Kidney epithelial cell (primary cell): ENCODE data around the gene NR1D2. TPM values are rescaled to one million over a fixed set of nuclear protein-coding genes. Genes with fewer than 3 reads are reported as not detected.

Source experiments
- DNase-seq: peaks from one replicate; pipeline ENCODE4 v3.0.0-alpha.2; 2010; ENCODE audit warnings: low read depth
- H3K27me3 ChIP-seq: 2 replicates; pipeline ENCODE4 v1.6.0; 2011; ENCODE audit warnings: low read length; ENCODE audit not compliant: control insufficient read depth, insufficient read depth
- H3K36me3 ChIP-seq: 2 replicates; pipeline ENCODE4 v1.5.1; 2011; ENCODE audit warnings: low read length; ENCODE audit not compliant: control insufficient read depth, insufficient read depth
- H3K4me3 ChIP-seq: 2 replicates; pipeline ENCODE4 v1.5.1; 2011; ENCODE audit warnings: low read depth, mild to moderate bottlenecking, control low read depth, low read length
- total RNA-seq: library from RNA; depleted of rRNA; stranded (reverse); fragments of >200 nt; gene quantifications from 2 replicates; pipeline ENCODE4 v1.2.3, GENCODE V29; 2015
- TF ChIP-seq, protein P1 (sequence below): IDR thresholded peaks from 2 replicates; pipeline ENCODE4 v1.5.1; 2011; ENCODE audit warnings: mild to moderate bottlenecking, moderate library complexity, low read length, control low read depth, inconsistent platforms; ENCODE audit not compliant: insufficient read depth, poor library complexity, severe bottlenecking

The NR1D2 gene
- total RNA-seq, 1 donor from 2014 or later, result 13.6 TPM

DNA sequence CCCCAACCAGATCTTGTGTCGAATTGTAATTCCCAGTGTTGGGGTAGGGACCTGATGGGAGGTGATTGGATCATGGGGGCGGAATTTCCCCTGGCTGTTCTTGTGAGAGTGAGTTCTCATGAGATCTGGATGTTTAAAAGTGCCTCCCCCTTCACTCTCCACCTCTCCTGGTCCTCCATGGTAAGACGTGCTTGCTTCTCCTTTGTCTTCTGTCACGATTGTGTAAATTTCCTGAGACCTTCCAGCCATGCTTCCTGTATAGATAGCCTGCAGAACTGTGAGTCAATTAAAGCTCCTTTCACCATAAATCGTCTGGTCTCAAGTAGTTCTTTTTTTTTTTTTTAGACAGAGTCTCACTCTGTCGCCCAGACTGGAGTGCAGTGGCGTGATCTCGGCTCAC, 42.3 kb downstream of the NR1D2 start:
- H3K27me3 ChIP-seq, result no peaks in the 10 kb centered on the region
- DNase-seq, result no peak
- no peaks in the 10 kb centered on the region for H3K36me3 ChIP-seq
- TF ChIP-seq, protein P1, sequence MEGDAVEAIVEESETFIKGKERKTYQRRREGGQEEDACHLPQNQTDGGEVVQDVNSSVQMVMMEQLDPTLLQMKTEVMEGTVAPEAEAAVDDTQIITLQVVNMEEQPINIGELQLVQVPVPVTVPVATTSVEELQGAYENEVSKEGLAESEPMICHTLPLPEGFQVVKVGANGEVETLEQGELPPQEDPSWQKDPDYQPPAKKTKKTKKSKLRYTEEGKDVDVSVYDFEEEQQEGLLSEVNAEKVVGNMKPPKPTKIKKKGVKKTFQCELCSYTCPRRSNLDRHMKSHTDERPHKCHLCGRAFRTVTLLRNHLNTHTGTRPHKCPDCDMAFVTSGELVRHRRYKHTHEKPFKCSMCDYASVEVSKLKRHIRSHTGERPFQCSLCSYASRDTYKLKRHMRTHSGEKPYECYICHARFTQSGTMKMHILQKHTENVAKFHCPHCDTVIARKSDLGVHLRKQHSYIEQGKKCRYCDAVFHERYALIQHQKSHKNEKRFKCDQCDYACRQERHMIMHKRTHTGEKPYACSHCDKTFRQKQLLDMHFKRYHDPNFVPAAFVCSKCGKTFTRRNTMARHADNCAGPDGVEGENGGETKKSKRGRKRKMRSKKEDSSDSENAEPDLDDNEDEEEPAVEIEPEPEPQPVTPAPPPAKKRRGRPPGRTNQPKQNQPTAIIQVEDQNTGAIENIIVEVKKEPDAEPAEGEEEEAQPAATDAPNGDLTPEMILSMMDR, result no peak
- H3K4me3 ChIP-seq, result no peak overlapping the region

DNA sequence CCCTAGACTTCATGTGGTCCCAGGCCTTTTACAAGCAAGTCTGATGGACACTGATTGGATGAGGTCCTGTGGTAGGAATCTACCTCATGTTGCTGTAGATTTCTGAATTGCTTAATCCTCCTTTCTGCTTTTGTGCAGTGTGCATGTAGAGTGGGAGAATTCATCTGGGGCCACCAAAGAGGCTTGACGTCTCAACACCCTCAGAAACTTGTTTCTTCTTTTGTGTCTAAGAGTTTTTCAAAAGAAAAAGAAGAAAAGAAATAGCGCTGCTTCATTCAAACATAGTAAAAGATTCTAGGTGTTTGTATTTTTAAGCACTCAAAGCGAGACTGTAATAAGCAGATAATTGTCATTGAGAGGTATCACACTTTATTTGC, 46.2 kb downstream of the NR1D2 start:
- no peaks in the 10 kb centered on the region for H3K36me3 ChIP-seq
- no peaks in the 10 kb centered on the region for H3K27me3 ChIP-seq
- TF ChIP-seq, protein P1, result no peak
- no peak overlapping the region for H3K4me3 ChIP-seq
- no peak for DNase-seq

DNA sequence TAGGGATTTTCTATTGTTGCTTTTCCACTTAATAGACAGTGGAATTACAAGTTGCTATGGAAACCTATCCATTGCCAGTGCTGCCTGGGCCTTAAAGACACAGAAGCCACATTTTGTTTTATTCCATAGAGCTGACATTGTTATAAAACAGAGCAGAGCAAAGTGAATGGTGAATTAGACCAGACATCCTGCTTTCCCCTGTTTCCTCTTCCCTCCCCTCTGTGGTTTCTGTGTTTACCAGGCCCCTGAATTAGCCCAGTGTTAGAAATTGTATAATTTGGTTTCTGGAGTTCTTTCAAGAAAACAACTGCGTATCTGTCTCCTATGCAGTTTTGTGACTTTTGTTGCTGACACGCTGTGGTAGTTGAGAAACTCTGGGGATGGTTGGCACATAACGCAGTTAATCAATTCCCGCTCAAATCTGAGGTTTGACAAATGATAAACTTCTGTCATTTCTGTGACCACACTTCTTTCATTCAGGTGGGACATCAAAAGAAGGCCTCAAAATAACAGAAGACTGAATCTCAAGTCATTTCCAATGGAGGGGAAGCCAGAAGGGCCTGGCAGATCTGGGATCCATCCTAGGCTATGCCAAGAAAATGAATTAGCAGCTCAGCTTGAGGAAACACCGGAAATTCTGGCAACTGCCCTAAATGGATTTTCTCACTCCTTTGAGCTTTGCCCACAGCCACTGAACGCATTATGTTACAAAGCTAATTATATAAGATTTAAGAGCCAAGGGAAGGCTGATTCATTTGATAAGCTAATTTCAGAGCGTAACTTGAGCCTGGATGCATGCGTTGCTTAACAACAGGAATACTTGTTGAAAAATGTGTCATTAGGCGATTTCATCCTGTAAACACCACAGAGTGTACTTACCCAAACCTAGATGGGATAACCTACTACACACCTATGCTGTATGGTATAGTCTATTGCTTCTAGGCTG, 46.9 kb downstream of the NR1D2 start:
- Histone ChIP-seq H3K36me3 (no peaks in the 10 kb centered on the region), H3K27me3 (no peaks in the 10 kb centered on the region), H3K4me3 (no peak overlapping the region)
- TF ChIP-seq, protein P1, result no peak
- no peak for DNase-seq

DNA sequence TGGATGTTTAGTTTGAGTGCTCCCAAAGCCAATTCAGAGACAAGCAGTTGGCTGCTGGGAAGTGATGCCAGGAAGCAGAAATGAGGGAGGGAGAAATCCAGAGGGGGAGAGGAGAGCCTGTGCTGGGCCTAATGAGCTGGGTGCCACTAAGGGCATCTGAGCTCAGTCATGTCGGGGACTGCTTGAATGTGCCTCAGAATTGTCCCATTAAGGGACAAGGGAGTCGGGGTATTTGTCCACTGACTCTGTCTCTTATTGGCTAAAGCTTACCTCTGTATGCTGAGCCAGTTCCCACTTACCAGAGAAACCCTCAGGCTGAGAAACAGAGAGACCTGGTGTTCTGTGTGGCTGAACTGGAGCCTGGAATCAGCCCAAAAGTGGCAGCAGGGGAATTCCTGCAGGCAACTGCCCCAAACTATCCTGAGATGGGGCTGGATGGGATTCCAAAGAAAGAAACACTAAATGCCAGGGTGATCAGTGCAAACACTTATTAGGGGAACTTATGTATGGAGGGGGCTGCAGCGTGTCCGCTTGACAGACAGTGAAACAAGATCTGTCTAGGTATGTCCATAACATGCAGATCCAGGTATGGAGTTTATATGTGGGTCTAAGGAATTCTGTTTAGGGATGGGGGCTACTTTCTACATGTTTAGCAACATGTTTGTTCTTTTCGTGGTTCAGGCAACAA, 48.6 kb downstream of the NR1D2 start:
- Histone ChIP-seq H3K4me3 (no peak overlapping the region), H3K27me3 (no peaks in the 10 kb centered on the region), H3K36me3 (no peaks in the 10 kb centered on the region)
- TF ChIP-seq, protein P1, result no peak
- DNase-seq, result no peak

DNA sequence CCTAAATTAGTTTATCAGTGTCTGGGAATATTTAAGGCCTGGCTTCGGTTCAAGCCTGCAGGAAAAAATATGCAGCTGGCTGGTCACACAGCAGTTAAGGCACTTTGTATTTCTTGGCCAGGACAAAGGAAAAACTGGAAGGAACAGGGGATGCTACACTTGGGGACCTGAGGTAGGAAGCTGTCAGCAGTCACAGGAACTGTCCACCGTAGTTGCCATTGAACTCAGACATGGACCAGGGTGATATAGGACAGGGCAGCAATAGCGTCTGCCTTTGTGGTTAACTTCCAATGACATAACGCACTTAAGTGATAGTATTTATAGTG, 49.1 kb downstream of the NR1D2 start:
- no peaks in the 10 kb centered on the region for H3K36me3 ChIP-seq
- H3K4me3 ChIP-seq, result no peak overlapping the region
- TF ChIP-seq, protein P1, result no peak
- no peaks in the 10 kb centered on the region for H3K27me3 ChIP-seq
- DNase-seq, result no peak
